CD8-positive, alpha-beta memory T cell (primary cell): ENCODE measurements around the gene SUSD6. TPM values are rescaled to one million over a fixed set of nuclear protein-coding genes. Genes with fewer than 3 reads are reported as not detected.
"Not testable (repeated sequence)": the region's sequence is repeated elsewhere in the genome, so short reads cannot be mapped to it uniquely, and the experiment has no call there.

Source experiments
- CTCF ChIA-PET: fragments of 350-600 bp; sonication (Branson Sonifier 250); formaldehyde crosslinking; loops from one replicate; lab custom pipeline; 2021; ENCODE audit warnings: antibody characterized with exemption; lab: Charles Lee
- POLR2A ChIA-PET: fragments of 350-600 bp; sonication (Branson Sonifier 250); formaldehyde crosslinking; loops from one replicate; lab custom pipeline; 2021; ENCODE audit warnings: antibody characterized with exemption; lab: Charles Lee
- DNase-seq, 5 donors: peaks; one replicate each; pipeline versions ENCODE4 v3.0.0 to v3.0.0-alpha.2; 2020 to 2022; ENCODE audit warnings: mixed read lengths in 1 of 5
- H3K27ac ChIP-seq: one replicate; pipeline ENCODE4 v1.7.0; 2013; ENCODE audit warnings: low read depth, mild to moderate bottlenecking, low read length, moderate library complexity
- H3K27me3 ChIP-seq: 2 replicates; pipeline ENCODE4 v1.7.0; 2013; ENCODE audit warnings: low read length, mild to moderate bottlenecking; ENCODE audit not compliant: insufficient read depth, poor library complexity, severe bottlenecking
- H3K36me3 ChIP-seq: 2 replicates; pipeline ENCODE4 v1.7.0; 2013; ENCODE audit warnings: mild to moderate bottlenecking, low read length, moderate library complexity; ENCODE audit not compliant: insufficient read depth
- H3K4me1 ChIP-seq: 2 replicates; pipeline ENCODE4 v1.7.0; 2013; ENCODE audit warnings: mild to moderate bottlenecking, low read length, moderate library complexity; ENCODE audit not compliant: insufficient read depth
- H3K4me3 ChIP-seq: 2 replicates; pipeline ENCODE4 v1.7.0; 2013; ENCODE audit warnings: mild to moderate bottlenecking, low read length
- H3K9me3 ChIP-seq: 2 replicates; pipeline ENCODE4 v1.7.0; 2013; ENCODE audit warnings: mild to moderate bottlenecking, low read length
- H3K27ac Mint-ChIP-seq, 8 donors: one replicate each; pipeline ENCODE4 v1.8.0; 2020 to 2021; ENCODE audit warnings: mixed read lengths in 8 of 8, mild to moderate bottlenecking in 6 of 8, inconsistent platforms in 3 of 8, moderate library complexity in 3 of 8
- H3K27me3 Mint-ChIP-seq, 2 donors: one replicate each; pipeline ENCODE4 v1.8.0; 2020 to 2021; ENCODE audit warnings: mixed read lengths in 2 of 2, mild to moderate bottlenecking in 1 of 2, moderate library complexity in 1 of 2
- H3K36me3 Mint-ChIP-seq, 3 donors: one replicate each; pipeline ENCODE4 v1.8.0; 2020 to 2021; ENCODE audit warnings: mixed read lengths in 3 of 3, inconsistent platforms in 1 of 3, mild to moderate bottlenecking in 1 of 3
- H3K4me1 Mint-ChIP-seq, 3 donors: one replicate each; pipeline ENCODE4 v1.8.0; 2020 to 2021; ENCODE audit warnings: mixed read lengths in 3 of 3, inconsistent platforms in 1 of 3, mild to moderate bottlenecking in 1 of 3
- H3K4me3 Mint-ChIP-seq, 7 donors: one replicate each; pipeline ENCODE4 v1.8.0; 2020 to 2021; ENCODE audit warnings: mixed read lengths in 7 of 7, mild to moderate bottlenecking in 6 of 7, moderate library complexity in 4 of 7, inconsistent platforms in 2 of 7
- H3K9me3 Mint-ChIP-seq, 5 donors: one replicate each; pipeline ENCODE4 v1.8.0; 2020 to 2022; ENCODE audit warnings: mixed read lengths in 5 of 5, mild to moderate bottlenecking in 3 of 5, moderate library complexity in 2 of 5, inconsistent platforms in 1 of 5
- polyA plus RNA-seq: library from polyadenylated mRNA; unstranded; fragments of 300-500 nt; fragmentation: Illumina TruSeq; gene quantifications from one replicate; pipeline ENCODE4 v1.2.3, GENCODE V29; 2021
- total RNA-seq, 2 experiments: library from RNA; stranded (reverse); gene quantifications; one replicate each; pipeline ENCODE4 v1.2.3, GENCODE V29; 2021

SUSD6 gene
- total and polyA plus RNA-seq, 3 experiments from 2014 or later: 9.3 to 53.9 (median 51.4) TPM

DNA sequence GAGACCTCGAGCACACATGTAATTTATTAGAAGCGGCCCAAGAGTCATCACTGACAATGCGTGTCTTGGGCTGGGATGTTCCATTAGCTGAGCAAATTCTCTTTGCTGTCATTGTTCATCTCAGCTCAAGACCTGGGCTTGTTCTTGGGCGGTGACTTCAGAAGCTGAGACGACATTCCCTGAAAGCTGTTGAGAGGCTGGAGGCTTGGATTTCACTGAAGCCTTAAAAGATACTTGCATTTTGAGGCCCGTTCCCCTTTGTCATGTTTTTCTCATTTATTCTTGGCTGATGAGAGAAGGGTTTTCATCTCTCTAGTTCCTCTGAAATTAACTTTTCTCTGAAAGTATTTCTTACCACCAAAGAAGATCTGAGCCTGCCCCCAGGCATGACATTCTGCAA, 16.6 kb upstream of the SUSD6 start:
- H3K4me3 Mint-ChIP-seq: no peak overlapping the region
- CTCF ChIA-PET: interaction anchor here (0.7 to 0.9 kb wide), 2 partner anchors 9 to 10 kb away, joined by 3 read pairs; no protein-coding TSS in a partner anchor
- H3K27me3 Mint-ChIP-seq: peaks cover 3 to 4% of the 10 kb centered on the region in 2 donors
- Histone ChIP-seq H3K27ac (no peak overlapping the region), H3K4me3 (no peak overlapping the region), H3K4me1 (no peaks in the 10 kb centered on the region), H3K9me3 (no peaks in the 10 kb centered on the region), H3K36me3 (no peaks in the 10 kb centered on the region), H3K27me3 (no peaks in the 10 kb centered on the region)
- no peaks in the 10 kb centered on the region for H3K9me3 Mint-ChIP-seq
- H3K36me3 Mint-ChIP-seq: no peaks in the 10 kb centered on the region
- H3K4me1 Mint-ChIP-seq: no peaks in the 10 kb centered on the region
- H3K27ac Mint-ChIP-seq: no peak overlapping the region
- POLR2A ChIA-PET: no interaction called here
- DNase-seq: no peak

GRCh38 chr14:69595336-69595735, 16.1 kb upstream of the SUSD6 start:
- Mint-ChIP-seq H3K4me1 (no peaks in the 10 kb centered on the region), H3K27me3 (peaks cover 3 to 4% of the 10 kb centered on the region in 2 donors), H3K4me3 (no peak overlapping the region), H3K36me3 (no peaks in the 10 kb centered on the region), H3K9me3 (no peaks in the 10 kb centered on the region), H3K27ac (peak overlapping the region in 1 of 8 donors; percentile 30)
- H3K27me3 ChIP-seq: no peaks in the 10 kb centered on the region
- H3K27ac ChIP-seq: no peak overlapping the region
- POLR2A ChIA-PET: no interaction called here
- no peaks in the 10 kb centered on the region for H3K4me1 ChIP-seq
- H3K9me3 ChIP-seq: no peaks in the 10 kb centered on the region
- H3K4me3 ChIP-seq: no peak overlapping the region
- CTCF ChIA-PET: interaction anchor here (0.7 to 0.9 kb wide), 2 partner anchors 9 to 11 kb away, joined by 3 read pairs; no protein-coding TSS in a partner anchor
- no peaks in the 10 kb centered on the region for H3K36me3 ChIP-seq
- no peak for DNase-seq

- CTCF ChIA-PET: interaction anchor here (1.2 kb wide), 1 partner anchor 128 kb away, joined by 5 read pairs; no protein-coding TSS in a partner anchor
- H3K27ac ChIP-seq, H3K36me3 Mint-ChIP-seq, H3K27me3 ChIP-seq, H3K4me1 Mint-ChIP-seq, DNase-seq, H3K36me3 ChIP-seq, H3K9me3 Mint-ChIP-seq, H3K9me3 ChIP-seq, H3K4me3 Mint-ChIP-seq, H3K4me3 ChIP-seq, H3K27ac Mint-ChIP-seq, H3K4me1 ChIP-seq, H3K27me3 Mint-ChIP-seq: not testable (repeated sequence)
- POLR2A ChIA-PET: interaction anchor here (0.7 kb wide), 1 partner anchor 24 kb away, joined by 5 read pairs; no protein-coding TSS in a partner anchor
Measured at GRCh38 chr14:69599431-69599830, 12.0 kb upstream of the SUSD6 start.

DNA sequence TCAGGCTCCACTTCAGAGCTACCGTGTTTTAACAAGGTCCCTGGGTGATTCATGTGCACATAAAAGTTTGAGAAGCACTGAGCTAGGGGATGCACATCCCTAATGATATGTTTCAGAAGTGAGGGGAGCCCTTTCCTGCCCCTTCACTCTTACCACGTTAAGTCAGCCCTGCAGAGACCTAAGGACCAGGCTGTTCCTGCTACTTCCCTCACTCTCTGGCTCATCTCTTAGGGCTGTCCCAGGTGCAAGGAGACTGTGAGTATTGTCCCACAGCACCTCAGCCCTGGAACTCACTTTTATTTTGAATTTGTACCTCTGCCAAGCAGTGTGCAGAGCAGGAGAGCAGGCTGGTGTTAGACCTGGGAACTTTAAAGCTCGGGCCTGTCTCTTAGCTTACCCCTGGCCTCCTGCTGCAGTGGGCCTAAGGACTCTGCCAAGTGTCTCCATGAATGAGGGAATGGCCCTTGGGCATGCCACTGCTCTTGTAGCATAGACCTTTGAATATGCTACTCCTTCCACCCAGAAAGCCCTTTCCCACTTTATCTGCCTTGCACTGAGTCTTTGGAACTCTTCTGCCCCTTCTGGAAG, 11.0 kb upstream of the SUSD6 start:
- no peak overlapping the region for H3K4me3 Mint-ChIP-seq
- Histone ChIP-seq H3K4me3 (no peak overlapping the region), H3K9me3 (no peaks in the 10 kb centered on the region), H3K4me1 (no peaks in the 10 kb centered on the region), H3K27ac (no peak overlapping the region), H3K36me3 (no peaks in the 10 kb centered on the region), H3K27me3 (no peaks in the 10 kb centered on the region)
- peaks cover 0 to 4% (median 0%) of the 10 kb centered on the region in 3 donors for H3K4me1 Mint-ChIP-seq
- ChIA-PET POLR2A (interaction anchor here (0.7 kb wide), 1 partner anchor 25 kb away, joined by 5 read pairs; no protein-coding TSS in a partner anchor), CTCF (interaction anchor here (1.4 kb wide), 1 partner anchor 127 kb away, joined by 3 read pairs; no protein-coding TSS in a partner anchor)
- no peak for DNase-seq
- no peaks in the 10 kb centered on the region for H3K9me3 Mint-ChIP-seq
- no peaks in the 10 kb centered on the region for H3K27me3 Mint-ChIP-seq
- no peaks in the 10 kb centered on the region for H3K36me3 Mint-ChIP-seq
- H3K27ac Mint-ChIP-seq: no peak overlapping the region

DNA sequence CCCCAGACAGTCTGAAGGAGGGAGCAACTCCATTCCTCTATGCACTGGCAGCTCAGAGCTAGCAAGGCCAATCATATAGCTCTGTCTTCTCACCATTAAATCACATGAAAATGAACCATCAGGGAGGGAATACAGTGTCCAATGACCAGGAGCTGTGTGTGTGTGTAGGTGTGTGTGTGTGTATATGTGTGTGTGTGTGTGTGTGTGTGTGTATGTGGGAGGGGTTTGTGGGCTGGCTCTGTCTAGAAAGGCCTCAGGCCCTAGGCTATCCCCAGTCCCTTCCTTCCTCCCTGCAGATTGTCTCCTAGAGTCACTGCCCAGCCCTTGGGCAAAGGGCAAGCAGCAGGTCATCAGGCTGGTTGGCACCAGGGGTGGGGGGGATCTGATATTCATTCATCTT, 5.7 kb upstream of the SUSD6 start:
- H3K36me3 Mint-ChIP-seq: no peaks in the 10 kb centered on the region
- peaks cover 8 to 13% (median 9%) of the 10 kb centered on the region in 3 donors for H3K4me1 Mint-ChIP-seq
- peak overlapping the region in 1 of 8 donors; percentile 20 for H3K27ac Mint-ChIP-seq
- peaks cover 0 to 2% of the 10 kb centered on the region in 2 donors for H3K27me3 Mint-ChIP-seq
- POLR2A ChIA-PET: no interaction called here
- Histone ChIP-seq H3K4me3 (no peak overlapping the region), H3K9me3 (no peaks in the 10 kb centered on the region), H3K36me3 (no peaks in the 10 kb centered on the region), H3K27me3 (no peaks in the 10 kb centered on the region), H3K27ac (no peak overlapping the region), H3K4me1 (peaks cover 16% of the 10 kb centered on the region)
- CTCF ChIA-PET: interaction anchor here (1.4 to 6.4 kb wide), 3 partner anchors 20 to 121 kb away, joined by 3 to 41 read pairs (median 8); no protein-coding TSS in a partner anchor
- H3K9me3 Mint-ChIP-seq: no peaks in the 10 kb centered on the region
- no peak overlapping the region for H3K4me3 Mint-ChIP-seq
- DNase-seq: no peak

DNA sequence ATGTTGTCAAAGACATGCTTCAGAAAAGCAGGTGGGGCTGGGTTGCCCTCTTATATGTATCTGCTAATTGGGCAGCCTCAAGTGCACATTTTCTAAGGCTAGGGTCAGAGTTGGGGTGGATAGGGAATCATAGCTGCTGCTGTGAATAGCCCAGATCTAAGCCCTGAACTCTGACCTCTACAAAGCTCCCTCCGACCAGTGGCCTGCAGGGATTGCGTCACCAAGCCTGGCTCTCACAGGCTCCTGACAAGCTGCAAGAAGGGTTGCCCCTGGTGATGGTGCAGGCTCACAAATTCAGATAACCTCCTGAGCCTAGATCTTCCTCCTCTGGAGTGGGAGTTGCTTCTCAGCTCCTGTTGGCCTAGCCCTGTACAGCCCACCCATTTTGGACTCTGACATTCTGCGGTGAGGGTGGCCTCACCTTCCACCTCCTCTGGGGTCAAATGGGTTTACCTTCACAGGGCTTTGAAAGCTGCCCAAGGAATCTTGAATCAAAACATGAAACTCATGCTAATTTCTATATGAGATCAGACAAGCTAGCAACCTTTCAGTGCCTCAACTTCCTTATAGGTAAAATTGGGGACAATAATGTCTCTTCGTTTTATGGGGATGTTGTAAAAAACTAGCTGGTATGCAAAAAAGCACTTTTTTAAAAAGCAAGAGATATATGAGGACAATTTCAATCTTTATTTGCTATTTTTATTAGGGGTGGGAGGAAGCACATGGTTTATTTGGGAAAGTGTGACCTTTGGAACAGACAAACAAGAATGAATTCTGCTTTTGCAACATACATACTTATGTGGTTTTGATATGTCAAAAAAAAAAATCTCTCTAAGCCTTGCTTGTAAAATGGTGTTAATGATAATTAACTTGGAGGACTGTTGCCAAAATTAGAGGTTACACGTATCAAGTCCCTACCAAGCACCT, 4.9 kb upstream of the SUSD6 start:
- Histone ChIP-seq H3K4me3 (no peak overlapping the region), H3K4me1 (peaks cover 20% of the 10 kb centered on the region), H3K27ac (no peak overlapping the region), H3K27me3 (no peaks in the 10 kb centered on the region), H3K9me3 (no peaks in the 10 kb centered on the region), H3K36me3 (no peaks in the 10 kb centered on the region)
- H3K4me3 Mint-ChIP-seq: no peak overlapping the region
- H3K4me1 Mint-ChIP-seq: peaks cover 12 to 17% (median 14%) of the 10 kb centered on the region in 3 donors
- DNase-seq: no peak
- H3K27me3 Mint-ChIP-seq: peaks cover 0 to 2% of the 10 kb centered on the region in 2 donors
- ChIA-PET CTCF (interaction anchor here (1.4 to 6.4 kb wide), 3 partner anchors 21 to 153 kb away, joined by 3 to 41 read pairs (median 8); no protein-coding TSS in a partner anchor), POLR2A (no interaction called here)
- H3K9me3 Mint-ChIP-seq: no peaks in the 10 kb centered on the region
- no peak overlapping the region for H3K27ac Mint-ChIP-seq
- no peaks in the 10 kb centered on the region for H3K36me3 Mint-ChIP-seq

DNA sequence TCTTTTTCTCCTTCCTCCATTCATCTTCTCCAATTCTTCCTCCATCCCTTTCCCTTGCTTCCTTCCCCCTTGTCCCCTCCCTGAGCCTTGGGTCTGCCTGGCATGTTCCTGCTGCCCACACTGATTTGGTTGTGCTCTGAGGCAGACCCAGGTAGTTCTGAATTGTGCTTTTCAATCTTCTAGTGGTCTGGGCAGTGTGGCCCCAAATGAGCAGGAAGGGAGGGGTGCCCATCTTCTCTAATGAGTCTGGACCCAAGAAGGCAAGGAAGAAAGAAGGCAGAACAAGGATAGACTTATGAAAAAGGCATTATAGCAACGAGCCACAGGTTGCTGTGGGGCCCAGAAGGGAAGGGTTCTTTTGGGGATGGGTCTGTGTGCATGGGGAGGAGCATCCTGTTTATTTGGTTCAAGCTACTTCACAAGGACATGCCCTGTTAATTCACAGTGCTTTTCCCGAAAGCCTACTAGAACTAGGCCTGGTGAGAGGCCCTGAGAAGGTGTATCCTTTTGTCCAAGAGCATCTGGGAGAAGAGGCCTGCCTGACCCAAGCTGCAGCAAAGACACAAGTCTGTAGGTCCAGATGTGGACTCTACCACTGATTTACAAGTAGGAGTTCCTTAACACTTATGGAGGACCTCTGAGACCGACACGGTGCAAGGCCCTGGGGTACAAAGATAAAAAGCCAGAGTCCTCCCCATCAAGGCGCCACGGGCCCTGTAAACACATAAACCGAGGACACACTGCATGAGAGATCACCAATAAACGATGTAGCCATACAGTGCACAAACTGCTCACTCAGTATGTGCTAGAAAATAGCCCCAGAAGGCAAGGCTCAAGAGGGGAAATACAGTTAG, 1.1 kb upstream of the SUSD6 start:
- ChIA-PET CTCF (interaction anchor here (1.0 to 6.4 kb wide), 3 partner anchors 103 to 117 kb away, joined by 3 to 41 read pairs (median 6); no protein-coding TSS in a partner anchor), POLR2A (interaction anchor here (1.0 to 3.2 kb wide), 3 partner anchors 14 to 157 kb away, joined by 8 to 30 read pairs (median 9); partner anchors contain the start of gene SRSF5)
- peak overlapping the region; percentile 84 to 97 (median 92) for H3K27ac Mint-ChIP-seq
- H3K27me3 Mint-ChIP-seq: peaks cover 0 to 5% of the 10 kb centered on the region in 2 donors
- no peak for DNase-seq
- H3K4me3 ChIP-seq: peak overlapping the region; percentile 81
- H3K9me3 Mint-ChIP-seq: no peaks in the 10 kb centered on the region
- H3K4me1 Mint-ChIP-seq: peaks cover 43 to 45% (median 44%) of the 10 kb centered on the region in 3 donors
- peaks cover 0 to 3% (median 0%) of the 10 kb centered on the region in 3 donors for H3K36me3 Mint-ChIP-seq
- no peaks in the 10 kb centered on the region for H3K9me3 ChIP-seq
- peak overlapping the region; percentile 77 to 93 (median 85) for H3K4me3 Mint-ChIP-seq
- H3K27ac ChIP-seq: peak overlapping the region; percentile 62
- no peaks in the 10 kb centered on the region for H3K27me3 ChIP-seq
- H3K4me1 ChIP-seq: peaks cover 48% of the 10 kb centered on the region
- no peaks in the 10 kb centered on the region for H3K36me3 ChIP-seq
